HG02623 (cell line): Measurements from ENCODE around the gene SMARCC1.
"Not testable (repeated sequence)": the region's sequence is repeated elsewhere in the genome, so short reads cannot be mapped to it uniquely, and the experiment has no call there.

ENCODE experiments used
- ATAC-seq: cut with Tn5 transposase; IDR thresholded peaks from one replicate; pipeline ENCODE4 v1.9.1; 2021; ENCODE audit warnings: moderate library complexity; ENCODE audit not compliant: unreplicated experiment

The SMARCC1 gene

DNA sequence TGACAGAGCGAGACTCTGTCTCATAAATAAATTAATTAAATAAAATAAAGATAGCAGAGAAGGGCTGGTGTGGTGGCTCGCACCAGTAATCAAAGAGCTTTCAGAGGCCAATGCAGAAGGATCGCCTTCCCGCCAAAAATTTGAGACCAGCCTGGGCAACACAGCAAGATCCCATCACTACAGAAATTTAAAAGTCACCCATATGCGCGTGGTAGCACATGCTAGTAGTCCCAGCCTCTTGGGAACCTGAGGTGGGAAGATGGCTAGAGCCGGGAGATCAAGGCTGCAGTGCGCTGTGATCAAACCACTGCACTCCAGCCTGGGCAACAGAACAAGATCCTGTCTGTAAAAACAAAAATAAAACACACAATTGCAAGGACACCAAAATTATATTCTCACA, 9.6 kb downstream of the SMARCC1 start:
- ATAC-seq: no peak

DNA sequence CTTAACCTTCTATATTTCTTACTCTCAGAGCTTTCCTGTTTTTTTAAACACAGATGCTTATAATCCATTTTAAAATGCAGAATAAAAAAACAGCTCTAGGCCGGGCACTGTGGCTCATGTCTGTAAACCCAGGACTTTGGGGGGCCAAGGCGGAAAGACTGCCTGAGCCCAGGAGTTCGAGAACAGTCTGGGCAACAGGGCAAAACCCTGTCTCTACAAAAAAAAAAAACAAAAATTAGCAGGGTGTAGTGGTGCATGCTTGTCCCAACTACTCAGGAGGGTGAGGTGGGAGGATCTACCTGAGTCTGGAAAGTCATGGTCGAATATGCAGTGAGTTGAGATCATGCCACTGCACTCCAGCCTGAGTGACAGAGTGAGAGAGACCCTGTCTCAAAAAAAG, 15.5 kb downstream of the SMARCC1 start:
- ATAC-seq: no peak

DNA sequence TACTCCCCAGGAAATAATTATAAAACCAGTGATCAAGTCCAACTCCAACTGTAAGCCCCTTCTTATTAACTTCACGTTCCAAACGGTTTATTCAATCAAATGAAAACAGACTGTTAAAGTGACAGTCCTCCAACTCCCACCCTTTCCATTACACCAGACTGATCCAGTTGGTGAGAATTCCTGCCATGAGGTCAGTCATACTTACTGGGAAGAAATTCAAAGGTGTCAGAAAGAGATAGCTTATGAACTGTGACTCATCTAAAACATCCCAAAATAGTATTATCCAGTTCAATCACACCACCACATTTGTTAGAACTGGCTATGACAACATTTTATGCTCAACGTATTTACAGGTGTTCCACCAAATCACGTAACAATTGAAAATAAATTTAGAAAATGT, 19.5 kb downstream of the SMARCC1 start:
- ATAC-seq: no peak

DNA sequence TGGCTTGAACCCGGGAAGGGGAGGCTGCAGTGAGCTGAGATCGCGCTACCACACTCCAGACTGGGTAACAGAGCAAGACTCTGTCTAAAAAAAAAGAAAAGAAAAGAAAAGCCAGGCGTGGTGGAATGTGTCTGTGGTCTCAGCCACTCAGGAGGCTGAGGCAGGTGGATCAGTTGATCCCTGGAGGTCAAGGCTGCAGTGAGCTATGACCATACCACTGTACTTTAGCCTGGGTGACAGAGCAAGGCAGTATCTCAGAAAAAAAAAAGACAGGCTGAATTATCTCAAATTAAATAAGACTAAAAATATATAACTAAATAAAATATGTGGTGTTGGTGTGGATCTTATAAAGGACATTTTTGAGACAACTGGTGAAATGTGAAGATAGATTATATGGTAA, 20.6 kb downstream of the SMARCC1 start:
- no peak for ATAC-seq

DNA sequence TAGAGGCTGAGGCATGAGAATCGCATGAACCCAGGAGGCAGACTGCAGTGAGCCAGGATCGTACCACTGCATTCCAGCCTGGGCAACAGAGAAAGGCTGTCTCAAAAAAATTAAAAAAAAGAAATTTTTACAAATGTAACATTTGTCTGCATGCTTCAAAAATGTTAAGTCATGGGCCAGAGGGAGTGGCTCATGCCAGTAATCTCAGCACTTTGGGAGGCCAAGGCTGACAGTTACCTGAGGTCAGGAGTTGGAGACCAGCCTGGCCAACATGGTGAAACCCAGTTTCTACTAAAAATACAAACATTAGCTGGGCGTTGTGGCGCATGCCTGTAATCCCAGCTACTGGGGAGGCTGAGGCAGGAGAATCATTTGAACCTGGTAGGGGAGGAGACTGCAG, 21.5 kb downstream of the SMARCC1 start:
- not testable (repeated sequence) for ATAC-seq

DNA sequence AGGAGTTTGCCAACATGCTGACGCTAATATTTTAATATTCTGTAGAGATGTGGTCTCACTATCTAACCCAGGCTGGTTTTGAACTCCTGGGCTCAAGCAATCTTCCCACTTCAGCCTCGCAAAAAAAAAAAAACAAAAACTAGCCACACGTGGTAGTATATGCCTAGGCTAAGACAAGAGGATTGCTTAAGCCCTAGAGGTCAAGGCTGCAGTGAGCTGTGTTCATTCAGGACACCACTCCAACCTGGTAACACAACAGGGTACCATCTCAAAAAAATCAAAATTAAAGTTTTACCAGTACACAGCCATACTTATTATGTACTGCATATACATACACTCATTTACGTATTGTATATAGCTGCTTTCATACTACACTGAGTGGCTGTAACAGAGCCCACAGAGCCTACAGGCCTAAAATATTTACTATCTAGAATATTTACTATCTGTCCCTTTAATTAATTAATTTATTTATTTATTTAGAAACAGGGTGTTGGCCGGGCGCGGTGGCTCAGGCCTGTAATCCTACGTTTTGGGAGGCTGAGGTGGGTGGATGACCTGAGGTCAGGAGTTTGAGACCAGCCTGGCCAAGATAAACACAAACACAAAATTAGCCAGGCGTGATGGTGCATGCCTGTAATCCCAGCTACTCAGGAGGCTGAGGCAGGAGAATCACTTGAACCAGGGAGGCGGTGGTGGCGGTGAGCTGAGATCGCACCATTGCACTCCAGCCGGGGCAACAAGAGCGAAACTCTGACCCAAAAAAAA, 23.2 kb downstream of the SMARCC1 start:
- ATAC-seq: no peak

DNA sequence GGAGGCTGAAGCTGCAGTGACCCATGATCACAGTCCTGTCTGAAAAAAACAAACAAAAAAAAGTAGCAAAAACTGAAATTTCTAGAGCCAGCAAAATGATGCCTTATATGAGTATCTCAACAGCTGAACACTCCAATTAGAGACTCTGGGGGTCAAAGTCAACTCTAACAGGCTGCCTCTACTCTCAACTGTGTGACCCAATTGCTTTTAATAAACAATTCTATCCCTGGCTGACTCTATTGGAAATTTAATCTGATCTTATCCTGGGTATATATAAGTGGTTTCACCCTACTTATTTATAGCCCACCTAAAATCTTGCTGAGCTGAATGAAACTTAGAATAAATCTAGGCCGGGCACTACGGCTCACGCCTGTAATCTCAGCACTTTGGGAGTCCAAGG, 29.0 kb downstream of the SMARCC1 start:
- ATAC-seq: no peak

DNA sequence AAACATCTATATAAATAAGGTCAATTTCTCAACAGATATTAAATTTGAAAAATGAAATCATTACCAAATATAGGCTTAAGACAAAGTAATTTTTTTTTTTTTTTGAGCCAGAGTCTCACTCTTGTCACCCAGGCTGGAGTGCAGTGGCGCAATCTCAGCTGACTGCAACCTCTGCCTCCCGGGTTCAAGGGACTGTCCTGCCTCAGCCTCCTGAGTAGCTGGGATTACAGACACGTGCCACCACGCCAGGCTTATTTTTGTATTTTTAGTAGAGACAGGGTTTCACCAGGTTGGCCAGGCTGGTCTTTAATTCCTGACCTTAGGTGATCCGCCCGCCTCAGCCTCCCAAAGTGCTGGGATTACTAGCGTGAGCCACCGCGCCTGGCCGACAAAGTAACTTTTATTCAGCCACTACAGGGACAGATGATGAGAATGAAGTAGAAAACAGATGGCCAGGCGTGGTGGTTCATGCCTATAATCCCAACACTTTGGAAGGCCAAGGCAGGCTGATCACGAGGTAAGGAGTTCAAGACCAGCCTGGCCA, 30.8 kb downstream of the SMARCC1 start:
- not testable (repeated sequence) for ATAC-seq

DNA sequence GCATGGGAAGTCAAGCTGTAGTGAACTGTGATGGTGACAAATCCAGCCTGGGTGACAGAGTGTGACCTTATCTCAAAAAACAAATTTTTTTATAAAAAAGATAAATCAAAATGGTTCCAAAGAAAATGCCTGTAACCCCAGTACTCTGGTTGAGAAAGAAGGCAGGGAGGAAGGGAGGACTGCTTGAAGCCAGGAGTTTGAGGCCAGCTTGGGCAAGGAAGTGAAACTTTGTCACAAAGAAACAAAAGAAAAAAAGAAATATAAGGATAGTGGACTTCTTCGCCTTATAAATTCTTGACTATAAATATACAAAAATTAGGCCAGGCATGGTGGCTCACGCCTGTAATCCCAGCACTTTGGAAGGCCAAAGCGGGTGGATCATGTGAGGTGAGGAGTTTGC, 34.1 kb downstream of the SMARCC1 start:
- no peak for ATAC-seq

DNA sequence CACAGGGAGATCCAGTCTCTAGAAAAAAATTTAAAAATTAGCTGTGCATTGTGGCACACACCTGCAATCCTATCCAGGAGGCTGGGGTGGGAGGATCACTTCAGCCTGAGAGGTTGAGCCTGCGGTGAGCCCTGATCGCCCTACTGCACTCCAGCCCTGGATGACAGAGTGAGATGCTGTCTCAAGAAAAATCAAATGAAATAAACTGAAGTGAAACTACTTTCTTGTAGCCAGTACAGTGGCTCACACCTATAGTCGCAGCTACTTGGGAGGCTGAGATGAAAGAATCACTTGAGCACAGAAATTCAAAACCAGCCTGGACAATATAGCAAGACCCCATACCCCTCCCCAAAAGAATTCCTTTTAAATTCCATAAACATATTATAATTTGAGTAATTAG, 35.4 kb downstream of the SMARCC1 start:
- no peak for ATAC-seq

DNA sequence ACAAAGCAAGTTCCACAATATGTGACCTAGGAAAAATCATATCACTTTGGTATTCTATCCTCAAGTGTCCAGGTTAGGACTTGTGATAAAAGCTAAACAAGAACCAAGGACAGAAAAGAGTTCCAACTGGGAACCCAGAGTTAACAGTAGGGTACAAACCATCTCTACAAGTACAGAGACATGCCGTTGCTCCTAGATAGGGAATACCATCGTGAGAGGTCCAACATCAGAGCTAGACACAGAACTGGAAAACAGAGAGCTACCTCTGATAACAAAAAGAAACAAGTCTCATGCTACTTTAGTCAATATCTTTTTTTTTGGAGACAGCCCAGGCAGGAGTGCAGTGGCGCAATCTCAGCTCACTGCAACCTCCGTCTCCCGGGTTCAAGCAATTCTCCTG, 37.8 kb downstream of the SMARCC1 start:
- no peak for ATAC-seq

DNA sequence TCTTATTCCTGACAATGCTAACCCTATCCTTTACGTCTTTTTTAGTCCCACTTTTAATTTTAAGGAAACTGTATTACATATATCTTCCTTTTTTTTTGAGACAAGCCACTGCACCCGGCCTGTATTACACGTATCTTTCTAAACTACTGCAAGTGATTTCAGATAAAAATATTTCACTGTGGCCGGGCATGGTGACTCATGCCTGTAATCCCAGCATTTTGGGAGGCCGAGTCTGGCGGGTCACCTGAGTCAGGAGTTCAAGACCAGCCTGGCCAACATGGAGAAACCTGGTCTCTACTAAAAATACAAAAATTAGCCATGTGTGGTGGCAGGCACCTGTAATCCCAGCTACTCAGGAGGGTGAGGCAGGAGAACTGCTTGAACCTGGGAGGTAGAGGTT, 38.3 kb downstream of the SMARCC1 start:
- ATAC-seq: not testable (repeated sequence)

DNA sequence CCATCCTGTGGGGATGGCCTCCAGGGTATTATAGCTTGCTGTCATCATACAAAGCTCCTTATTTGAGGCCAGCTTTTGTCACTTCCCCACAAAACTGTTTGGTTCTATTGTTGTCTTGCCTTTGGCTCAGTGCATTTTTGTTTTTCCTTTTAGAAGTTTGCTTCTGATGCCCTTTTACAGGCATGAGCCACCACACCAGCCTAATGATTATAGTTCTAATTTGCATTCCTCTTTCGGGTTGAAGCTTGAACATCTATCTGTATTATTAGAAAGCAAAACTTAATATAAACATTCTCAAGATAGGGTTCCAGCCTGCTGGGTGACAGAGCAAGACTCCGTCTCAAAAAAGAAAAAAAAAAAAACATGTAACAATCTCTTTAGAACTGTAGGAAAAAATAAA, 39.8 kb downstream of the SMARCC1 start:
- ATAC-seq: no peak

DNA sequence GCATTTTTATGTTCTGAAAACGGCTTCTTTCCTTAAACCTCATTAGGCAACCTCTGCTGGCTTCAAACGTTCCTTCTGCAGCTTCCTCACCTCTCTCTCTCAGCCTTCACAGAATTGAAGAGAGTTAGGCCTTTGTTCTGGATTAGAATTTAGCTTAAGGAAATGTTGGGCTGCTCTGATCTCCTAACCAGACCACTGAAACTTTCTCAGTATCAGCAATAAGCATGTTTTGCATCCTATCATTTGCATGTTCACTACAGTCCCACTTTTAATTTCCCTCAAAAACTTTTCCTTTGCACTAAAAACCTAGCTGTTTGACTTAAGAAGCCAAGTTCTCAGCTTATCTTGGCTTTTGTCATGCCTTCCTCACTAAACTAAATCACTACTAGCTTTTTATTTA, 49.5 kb downstream of the SMARCC1 start:
- no peak for ATAC-seq

DNA sequence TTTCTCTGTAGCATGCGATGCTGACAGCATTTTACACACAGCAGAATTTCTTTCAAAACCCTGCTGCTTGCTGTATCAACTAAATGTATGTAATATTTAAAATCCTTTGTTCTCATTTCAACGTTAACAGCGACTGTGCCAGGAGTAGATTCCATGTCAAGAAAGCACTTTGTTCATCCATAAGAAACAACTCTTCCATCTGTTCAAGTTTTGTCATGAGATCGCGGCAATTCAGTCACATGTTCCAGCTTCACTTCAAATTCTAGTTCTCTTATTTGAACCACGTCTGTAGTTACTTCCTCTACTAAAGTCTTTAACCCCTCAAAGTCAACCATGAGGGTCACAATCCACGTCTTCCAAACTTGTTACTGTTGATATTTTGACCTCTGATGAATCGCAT, 50.6 kb downstream of the SMARCC1 start:
- ATAC-seq: no peak

DNA sequence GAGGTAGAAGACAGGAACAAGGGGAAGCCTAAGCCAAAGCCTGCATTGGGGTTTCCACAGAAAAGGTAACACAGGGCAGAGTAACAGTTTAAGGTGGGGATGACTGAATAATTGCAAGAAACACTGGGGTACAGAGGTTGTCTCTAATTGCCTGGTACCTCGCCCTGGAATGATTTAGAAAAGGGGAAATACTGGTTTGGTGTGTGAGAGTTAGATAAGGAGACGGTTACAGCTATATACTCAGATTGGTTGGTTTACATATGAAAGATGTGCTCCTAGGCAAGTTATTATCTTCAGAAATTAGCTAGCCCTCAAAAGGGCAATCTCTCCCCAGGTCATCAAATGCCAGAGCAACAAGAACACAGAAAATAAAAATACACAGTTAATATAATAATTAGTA, 58.8 kb downstream of the SMARCC1 start:
- no peak for ATAC-seq

DNA sequence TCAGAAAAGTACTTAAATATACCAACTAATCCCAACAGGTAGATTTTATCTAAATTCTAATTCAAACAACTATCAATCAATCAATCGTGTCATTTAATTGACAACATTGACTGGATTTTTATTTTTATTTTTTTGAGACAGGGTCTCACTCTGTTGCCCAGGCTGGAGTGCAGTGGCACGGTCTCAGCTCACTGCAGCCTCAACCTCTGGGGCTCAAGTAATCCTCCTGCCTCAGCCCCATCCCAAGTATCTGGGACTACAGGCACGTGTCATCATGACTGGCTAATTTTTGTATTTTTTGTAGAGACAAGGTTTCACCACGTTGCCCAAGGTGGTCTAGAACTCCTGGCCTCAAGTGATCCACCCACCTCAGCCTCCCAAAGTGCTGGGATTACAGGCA, 64.2 kb downstream of the SMARCC1 start:
- not testable (repeated sequence) for ATAC-seq

DNA sequence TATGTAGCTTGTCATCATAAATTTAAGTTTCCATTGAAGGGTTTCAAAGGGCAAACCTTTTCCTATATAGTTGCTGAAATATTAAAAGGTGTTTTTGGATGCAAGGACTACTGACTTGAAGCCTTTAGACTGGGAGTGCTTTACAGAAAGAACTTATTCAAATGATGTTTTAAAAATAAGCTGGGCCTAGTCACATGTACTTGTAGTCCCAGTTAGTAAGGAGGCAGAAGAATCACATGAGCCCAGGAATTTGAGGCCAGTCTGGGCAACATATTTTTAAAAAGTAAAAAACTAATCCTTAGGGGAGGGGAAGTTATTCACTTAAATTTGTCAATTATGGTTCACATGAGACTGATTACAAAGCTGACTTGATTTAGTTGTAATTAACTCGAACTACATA, 65.0 kb downstream of the SMARCC1 start:
- ATAC-seq: no peak

DNA sequence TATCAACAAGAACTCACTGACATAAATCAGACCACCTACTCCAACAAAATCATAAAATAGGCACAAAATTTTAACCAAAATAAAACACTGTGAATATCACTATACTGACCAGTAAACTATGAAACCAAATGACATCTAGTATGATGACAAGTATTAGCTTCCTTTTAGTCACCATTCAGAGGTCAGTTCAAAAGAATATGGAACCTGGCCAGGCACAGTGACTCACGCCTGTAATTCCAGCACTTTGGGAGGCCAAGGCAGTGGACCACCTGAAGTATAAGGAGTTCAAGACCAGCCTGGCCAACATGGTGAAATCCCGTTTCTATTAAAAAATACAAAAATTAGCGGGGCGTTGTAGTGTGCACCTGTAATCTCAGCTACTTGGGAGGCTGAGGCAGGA, 65.8 kb downstream of the SMARCC1 start:
- no peak for ATAC-seq

DNA sequence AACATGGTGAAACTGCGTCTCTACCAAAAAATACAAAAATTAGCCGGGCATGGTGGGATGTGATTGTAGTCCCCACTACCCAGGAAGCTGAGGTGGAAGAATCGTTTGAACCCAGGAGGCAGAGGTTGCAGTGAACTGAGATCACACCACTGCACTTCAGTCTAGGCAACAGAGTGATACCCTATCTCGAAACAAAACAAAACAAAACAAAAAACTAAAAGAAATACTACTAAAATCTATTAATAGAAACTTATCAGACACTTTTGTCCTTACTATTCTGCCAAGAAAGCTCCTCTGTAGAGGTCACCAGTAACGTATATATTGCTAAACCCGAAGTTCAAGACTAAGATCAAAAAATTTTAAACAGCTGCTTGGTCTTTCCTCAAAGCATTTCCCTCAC, 67.1 kb downstream of the SMARCC1 start:
- ATAC-seq: no peak

DNA sequence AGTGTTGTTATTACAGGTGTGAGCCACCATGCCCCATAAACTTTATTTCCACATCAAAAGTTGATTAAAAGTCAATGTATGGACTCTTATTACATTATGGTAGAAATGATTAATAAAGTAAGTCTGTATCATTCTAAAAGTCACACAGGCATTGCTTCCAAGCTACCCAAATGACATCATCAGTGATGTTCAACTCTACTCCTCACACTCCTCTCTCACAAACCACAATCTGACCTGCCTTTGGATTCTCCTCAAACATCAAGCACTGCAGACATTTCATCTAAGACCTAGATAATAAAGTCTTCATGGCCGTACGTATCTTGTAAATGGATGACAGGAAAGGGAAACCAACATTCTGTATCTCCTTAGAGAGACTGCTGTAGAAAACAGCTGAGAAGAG, 68.0 kb downstream of the SMARCC1 start:
- no peak for ATAC-seq

DNA sequence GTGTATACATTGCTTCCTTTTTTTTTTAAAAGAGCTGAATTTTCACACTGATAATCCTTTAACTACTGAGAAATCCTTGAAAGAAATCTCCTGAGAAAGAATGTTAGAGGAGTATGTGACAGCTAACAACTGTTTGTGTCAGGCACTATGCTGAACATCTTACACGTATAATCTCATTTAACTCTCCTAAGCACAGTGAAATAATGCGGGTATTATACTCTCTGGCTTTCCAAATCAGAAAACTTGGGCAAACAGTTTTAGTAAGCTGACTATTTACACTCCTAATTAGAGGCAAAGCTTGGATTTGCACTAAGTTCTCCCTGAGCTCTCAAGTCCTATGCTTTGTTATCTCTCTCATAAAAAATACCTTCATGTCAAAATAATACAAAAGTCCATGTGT, 69.3 kb downstream of the SMARCC1 start:
- no peak for ATAC-seq

DNA sequence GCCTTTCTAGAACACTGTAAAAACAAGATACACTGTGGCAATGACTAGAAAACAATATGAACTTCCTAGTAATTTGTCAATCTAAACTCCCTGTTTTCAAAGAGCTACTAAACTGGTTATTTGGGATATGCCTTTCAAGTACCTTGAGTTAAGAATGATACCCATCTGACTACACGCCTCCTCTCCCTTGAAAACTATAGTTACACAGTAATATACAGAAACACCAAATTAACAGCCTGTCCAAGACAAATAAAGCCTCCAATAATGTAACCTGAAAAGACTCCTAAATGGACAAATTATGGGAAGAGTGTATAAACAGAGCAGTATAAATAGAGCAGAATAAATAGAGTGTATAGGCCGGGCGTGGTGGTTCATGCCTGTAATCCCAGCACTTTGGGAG, 70.1 kb downstream of the SMARCC1 start:
- ATAC-seq: no peak
